Measurements from ENCODE around the gene ASB3.

- TF ChIP-seq MAX (IDR thresholded peaks at IDR 0.05) (no peak), CTCF (IDR thresholded peaks at IDR 0.05; ENCODE audit: low read depth, low read length, missing input control) (no peak), EGR1 (IDR thresholded peaks at IDR 0.05; ENCODE audit: low read depth in 2 of 2) (no peak), RXRA (IDR thresholded peaks at IDR 0.05) (no peak), RAD21 (IDR thresholded peaks at IDR 0.05) (no peak), HNF4A (conservative IDR thresholded peaks at IDR 0.05) (no peak), JUND (IDR thresholded peaks at IDR 0.05) (no peak), TAF1 (conservative IDR thresholded peaks at IDR 0.05) (no peak), ATF3 (IDR thresholded peaks at IDR 0.05) (no peak), SP1 (IDR thresholded peaks at IDR 0.05) (no peak)
These were observed 92.5 kb downstream of the ASB3 start for GRCh38 chr2:53694096-53694771.
